Right renal pelvis (tissue), 4 donors: ENCODE data around the gene C10orf71. TPM values are rescaled to one million over a fixed set of nuclear protein-coding genes. Genes with fewer than 3 reads are reported as not detected.

Experiments
- DNase-seq, 4 donors: peaks; one replicate each; pipeline ENCODE4 v3.0.0-alpha.2; 2013; ENCODE audit warnings: low read depth in 4 of 4, low spot score in 3 of 4, missing footprints in 1 of 4
- polyA plus RNA-seq, 4 donors: library from polyadenylated mRNA; unstranded; fragments of 120-200 nt; gene quantifications; one replicate each; pipeline ENCODE4 v1.2.1, GENCODE V29; 2013; ENCODE audit not compliant: insufficient read length in 4 of 4

The C10orf71 gene
- polyA plus RNA-seq, 4 donors = 0.10 to 0.17 (median 0.14) TPM

DNA sequence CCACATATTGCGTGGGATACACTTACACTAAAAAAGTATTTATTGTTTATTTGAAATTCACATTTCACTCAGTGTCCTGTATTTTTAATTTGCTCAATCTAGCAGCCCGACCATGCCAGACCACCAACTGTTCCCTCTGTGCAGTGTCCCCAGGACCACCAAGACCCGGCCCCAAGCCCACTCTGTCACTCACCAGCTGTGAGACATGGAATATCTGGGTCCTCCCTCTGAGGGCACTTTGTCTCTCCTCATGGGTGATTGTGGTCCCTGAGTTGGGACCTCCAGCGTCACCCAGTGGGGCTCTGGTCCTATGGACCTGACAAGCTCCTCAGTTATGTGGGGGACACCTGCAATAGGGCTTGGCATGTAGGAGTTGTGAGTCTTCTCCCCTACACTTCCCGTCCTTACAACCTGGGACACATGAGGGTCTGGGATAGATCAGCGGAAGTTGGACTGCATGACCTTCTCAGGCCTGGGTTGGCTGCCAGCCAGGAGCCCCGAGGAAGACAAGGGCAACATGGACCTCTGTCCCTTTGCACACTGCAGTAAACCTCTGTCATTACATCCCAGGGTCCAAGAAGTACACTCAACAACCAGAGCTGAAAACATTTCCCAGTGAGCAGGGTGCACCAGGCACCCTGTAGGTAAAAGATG, 12.1 kb downstream of the C10orf71 start:
- DNase-seq = no peak

DNA sequence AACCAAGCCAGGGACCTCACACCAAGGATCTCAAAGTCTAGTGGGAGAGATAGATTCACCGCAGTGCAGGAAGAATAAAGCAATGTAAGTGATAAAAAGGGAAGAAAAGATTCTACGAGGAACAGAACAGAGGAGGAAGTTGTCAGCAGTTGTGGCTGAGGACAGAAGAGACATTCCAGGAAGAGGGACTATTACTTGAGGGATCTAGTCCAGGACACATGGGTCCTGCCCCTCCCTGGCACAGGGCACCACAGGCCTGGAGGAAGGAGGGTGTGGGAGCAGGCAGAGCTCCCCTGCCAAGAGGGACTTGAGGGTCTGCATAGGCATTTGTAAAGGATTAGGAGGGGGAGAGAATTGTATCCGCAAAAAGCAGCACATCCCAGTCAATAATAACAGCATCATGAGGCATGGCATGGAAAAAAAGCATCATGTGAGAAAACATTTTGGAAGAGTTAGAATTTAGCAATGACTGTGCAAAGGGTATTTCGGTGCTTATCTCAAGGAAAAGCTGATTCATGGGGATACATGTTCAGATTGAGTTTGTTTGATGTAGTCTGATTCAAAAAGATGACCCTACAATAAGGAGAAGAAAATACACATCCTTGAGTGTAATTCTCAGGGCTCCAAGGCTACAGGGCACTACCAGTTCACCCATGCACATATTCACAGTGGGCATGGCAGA, 12.7 kb downstream of the C10orf71 start:
- no peak for DNase-seq

DNA sequence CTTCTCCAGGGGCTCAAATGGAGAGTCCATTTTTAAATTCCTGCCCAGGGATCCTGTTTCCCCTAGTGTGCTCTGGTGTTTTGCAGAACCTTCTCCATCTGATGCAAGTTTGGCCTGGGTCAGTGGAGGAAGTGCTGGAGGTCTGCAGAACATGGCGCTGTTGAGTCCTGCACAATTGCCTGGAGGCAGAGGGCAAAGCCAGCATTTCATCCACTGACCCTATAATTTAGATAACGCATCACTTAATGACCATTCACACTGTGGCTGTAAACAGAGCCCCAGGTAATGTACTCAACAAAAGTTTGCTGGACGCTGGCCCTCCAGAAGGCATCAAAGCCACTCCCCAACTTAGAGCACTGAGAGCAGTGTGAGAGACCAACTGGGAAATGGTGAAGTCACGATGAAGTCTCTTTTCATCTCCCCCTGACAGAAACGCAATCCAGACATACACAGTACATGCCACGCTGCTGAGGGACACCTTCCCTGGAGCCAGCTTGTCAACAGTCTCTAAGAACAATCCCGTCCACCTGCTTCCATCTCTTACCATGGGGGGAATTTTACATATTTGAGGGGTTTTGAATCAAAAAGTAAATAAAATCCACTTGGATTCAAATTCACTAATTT, 13.4 kb downstream of the C10orf71 start:
- no peak for DNase-seq

DNA sequence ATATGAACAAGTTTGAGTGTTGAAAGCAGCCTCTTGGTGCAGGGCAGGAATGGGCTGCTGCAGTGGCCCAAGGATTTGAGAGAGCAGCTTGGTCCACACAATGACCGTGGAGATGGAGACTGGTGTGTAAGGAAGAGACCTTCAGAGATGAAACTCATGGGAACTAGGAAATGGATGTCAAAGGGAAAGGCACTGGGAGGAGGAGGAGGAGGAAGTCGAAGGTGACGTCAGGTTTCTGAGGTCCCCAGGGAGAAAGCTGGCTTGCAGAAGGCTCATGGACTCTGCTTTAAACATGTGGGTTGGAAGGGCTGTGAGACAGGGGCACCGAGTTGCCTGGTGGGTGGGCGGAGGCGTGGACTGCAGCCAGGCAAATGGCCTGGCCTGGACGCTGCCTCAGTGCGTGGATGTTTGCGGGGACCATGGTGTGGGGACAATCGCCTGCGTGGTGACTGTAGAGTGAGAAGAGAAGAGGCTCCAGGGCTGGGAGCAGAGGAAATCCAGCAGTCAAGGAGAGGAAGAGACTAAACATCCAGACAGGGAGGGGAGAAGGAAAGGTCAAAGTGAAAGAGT, 14.6 kb downstream of the C10orf71 start:
- DNase-seq = no peak

DNA sequence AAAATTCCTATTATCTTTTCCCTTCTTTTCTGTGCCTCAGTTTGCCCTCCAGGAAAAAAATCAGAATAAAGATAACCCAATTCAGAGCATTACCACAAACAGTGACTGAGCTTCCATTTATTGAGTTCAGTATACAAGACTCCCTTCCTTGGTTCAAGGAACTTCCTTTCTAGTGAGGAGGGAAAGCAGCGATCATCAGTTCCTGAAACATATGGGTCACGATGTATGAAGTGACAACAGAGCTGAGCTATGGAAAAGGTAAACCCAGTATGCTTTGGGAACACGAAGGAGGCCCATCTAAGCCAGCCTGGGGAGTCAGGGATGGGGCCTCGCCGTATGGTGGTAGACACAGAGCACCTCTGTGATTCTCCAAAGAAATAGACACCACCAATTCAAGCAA, 15.8 kb downstream of the C10orf71 start:
- DNase-seq = no peak

DNA sequence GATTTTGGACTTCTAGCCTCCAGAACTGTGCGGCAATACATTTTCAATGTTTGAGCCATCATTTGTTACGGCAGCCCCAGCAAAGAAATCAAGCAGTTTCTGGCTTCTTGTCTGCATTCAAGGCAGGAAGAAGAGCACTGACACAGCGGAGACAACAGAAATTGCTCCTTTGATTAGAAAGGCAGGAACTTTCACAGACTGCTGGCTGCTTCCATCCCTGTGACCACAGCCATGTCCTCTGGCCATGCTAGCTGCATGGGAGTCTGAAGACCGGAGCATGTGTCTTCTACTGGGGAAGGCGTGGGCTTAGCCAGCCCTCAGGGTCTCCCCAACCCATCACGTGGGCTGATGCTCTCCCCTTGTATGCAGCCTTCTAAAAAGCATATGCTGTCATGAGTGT, 19.1 kb downstream of the C10orf71 start:
- no peak for DNase-seq

DNA sequence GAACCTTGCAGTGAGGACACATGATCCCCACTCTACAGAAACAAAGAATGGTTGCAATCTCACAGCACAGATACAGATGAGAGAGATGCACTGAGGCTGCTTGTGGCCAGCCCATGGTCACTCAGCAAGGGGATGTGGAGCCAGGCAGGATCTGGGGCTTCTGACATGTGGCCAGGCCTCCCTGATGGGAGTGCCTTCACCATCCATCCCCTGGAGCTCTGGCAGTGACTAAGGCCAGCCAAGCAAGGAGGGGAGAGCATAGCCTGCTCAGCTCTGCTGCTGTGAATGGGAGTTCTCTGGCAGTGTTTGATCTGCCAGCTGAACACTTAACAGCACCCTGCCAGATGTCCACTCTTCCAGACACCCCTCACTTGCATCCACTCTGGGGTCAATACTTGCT, 19.8 kb downstream of the C10orf71 start:
- DNase-seq = no peak

DNA sequence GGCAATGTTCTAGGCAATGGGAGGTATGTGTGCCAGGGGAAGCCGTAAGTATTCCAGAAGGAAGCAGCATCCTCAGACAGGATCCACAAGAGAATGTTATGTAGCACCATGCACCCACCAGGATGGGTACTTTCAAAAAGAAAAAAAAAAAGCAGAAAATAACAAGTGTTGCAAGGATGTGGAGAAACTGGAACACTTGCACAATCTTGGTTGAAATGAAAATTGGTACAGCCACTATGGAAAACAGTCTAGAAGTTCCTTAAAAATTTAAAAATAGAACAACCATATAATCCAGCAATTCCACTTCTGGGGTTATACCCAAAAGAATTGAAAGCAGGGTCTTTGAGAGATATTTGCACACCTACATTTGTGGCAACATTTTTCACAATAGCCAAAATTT, 20.2 kb downstream of the C10orf71 start:
- DNase-seq = no peak

DNA sequence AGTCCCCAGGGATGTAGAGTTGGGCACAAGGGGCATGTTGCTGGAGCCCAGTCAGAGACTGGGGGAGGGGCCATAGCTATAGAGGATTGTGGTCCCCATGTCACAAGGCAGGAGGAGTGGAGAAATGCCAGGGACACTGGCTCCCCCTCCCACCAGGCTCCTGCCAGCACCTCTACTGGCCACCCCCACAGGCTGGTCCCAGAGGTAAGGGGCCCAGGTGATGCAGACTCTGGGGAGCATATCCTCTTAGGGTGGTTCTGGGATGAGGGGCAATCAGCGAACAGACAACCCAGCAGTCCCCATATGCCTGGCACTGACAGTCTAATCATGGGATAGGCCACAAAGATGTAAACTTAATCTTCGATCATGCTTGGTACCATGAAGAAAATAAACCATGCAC, 21.2 kb downstream of the C10orf71 start:
- DNase-seq = no peak

DNA sequence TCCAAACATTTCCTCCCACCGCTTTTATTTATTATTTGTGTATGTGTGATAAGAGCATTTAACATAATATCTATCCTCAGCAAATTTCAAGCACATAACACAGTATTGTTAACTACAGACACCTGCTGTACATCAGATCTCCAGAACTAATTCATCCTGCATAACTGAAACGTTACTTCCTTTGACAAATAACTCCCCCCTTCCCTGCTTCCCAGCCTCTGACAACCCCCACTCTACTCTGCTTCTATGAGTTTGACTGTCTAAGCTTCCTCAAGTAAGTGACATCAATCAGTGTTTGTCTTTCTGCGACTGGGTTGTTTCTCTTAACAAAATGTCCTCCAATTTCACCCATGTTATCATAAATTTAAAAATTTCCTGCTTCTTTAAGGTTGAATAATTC, 22.1 kb downstream of the C10orf71 start:
- no peak for DNase-seq

DNA sequence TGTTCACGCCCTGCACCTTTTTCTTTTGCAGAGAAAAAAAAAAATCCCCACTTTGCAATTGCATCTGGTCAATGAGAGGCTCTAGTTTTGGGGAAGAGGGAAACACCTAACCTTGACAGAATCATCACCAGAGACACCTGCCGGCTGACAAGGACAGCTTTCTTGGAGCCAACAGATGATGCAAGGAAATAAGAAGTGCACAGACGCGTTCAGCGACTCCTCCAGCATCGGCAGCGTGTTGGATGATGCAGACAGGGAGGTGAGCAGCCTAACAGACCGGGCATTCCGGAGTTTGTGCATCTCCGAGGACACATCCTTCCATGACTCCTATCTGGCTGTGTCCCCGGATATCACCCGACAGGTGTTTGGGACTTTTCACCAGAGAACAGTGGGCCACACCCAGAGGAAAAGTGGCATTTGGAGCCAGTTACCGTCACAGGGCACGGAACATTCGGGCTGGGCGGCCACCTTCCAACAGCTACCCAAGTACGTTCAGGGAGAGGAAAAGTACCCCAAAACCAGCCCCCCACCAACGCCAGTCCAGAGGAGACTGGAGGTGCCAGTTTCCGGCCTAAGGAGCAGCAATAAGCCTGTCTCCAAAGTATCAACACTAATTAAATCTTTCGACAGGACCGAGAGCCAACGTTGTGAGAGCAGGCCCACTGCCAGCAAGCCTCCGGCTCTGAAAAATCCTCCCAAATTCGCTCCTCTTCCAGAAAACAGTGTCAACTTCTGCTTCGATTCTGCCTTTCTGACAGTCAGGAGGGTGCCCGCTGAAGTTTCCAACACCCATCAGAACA, 23.6 kb downstream of the C10orf71 start:
- no peak for DNase-seq

DNA sequence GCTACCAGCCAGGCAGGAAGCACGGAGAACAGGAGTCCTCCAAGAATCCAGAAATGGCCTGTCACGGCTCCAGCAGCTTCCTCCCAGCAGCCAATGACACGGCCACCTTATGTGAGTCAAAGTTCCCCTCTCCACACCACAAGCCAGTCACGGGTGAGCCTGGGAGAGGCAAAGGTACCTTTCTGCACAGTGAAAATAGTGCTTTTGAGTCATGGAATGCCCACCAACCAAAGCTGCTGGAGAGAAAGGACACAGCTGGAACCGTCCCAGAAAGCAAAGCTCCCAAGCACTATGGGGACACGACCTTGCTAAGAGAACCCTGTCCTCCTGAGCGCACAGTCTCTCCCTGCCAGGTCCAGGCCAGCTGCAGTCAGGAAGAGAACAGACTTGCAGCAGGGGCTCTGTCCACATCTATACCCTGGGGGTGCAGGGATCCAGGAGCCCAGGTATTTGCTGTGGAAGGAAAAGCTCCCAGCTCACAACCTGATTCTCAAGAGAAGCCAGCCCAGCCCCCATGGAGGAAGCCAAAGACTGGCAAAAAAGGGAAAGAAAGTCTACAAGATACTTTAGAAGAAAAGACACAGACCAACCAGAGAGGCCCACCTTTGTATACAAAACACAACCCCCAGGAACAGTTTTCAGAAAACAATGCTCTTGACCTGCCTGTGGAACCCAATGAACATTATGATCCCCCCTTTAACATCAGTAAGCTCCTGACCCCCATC, 24.4 kb downstream of the C10orf71 start:
- no peak for DNase-seq

DNA sequence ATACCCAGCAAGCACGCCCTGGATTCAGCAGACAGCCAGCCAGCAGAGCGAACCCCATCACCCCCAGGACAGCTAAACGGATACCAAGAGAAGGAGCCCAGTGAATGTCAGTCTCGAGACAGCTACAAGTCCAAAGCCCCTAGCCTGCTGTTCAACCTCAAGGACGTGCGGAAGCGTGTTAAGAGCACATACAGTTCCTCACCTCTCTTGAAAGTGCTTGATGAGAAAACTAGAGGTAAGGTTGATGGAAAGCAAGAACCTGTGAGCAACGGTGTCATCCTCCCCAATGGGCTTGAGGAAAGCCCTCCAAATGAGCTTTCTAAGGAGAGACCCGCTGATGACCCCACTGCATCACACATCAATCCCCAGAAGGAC, 24.9 kb downstream of the C10orf71 start:
- no peak for DNase-seq

DNA sequence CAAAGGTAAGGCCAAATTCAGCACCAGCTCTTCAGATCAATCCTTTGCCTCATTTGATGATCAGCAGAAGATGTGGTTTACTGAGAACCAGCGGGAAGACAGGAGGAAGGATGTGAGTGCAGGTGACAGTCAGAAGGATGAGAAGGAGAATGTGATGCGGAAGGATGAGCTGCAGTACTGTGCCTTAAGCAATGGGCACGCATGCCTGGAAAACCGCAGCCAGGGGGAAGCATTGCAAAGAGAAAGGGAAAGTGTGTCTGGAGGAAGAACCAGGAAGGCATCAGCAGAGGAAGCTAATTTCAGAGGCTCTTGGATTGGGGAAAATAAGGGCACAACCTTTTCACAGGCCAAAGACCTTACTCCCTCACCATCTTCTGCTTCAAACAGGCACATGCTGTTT, 25.7 kb downstream of the C10orf71 start:
- DNase-seq = no peak

DNA sequence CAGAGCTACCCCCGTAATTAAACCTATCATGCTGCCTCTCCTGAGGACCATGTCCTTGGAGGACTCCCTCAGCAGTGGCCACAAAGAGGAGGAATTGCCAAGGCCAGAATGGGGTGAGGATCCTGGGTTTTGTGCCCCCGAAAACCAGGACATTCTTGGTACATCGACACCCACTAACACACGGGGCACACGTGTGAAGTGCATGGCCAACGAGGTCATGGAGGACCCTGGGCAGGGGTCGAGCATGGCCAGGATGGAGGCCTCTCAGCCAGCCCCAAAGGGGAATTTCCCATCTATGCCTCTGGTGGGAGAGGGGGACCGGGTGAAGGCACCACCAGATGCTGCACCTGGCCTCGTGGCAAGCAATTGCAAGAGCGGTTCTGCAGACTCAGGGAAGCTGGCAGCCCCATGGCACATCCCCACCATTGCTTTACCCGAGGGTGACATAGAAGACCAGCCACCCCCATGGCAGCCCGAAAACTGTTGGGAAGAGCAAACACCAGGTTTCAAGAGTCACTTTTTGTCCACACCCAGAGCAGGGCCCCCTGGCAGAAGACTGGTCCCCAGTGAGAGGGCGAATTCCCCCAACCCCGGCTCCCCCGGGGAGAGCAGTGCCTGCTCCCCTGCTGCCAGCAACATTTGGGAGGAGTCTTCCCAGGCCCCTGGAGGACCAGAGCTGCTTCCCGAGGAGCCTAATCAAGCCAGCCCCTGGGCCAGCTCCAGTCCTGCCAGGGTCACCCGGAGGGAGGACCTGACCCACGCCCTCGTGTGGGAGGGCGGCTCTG, 26.4 kb downstream of the C10orf71 start:
- no peak for DNase-seq

DNA sequence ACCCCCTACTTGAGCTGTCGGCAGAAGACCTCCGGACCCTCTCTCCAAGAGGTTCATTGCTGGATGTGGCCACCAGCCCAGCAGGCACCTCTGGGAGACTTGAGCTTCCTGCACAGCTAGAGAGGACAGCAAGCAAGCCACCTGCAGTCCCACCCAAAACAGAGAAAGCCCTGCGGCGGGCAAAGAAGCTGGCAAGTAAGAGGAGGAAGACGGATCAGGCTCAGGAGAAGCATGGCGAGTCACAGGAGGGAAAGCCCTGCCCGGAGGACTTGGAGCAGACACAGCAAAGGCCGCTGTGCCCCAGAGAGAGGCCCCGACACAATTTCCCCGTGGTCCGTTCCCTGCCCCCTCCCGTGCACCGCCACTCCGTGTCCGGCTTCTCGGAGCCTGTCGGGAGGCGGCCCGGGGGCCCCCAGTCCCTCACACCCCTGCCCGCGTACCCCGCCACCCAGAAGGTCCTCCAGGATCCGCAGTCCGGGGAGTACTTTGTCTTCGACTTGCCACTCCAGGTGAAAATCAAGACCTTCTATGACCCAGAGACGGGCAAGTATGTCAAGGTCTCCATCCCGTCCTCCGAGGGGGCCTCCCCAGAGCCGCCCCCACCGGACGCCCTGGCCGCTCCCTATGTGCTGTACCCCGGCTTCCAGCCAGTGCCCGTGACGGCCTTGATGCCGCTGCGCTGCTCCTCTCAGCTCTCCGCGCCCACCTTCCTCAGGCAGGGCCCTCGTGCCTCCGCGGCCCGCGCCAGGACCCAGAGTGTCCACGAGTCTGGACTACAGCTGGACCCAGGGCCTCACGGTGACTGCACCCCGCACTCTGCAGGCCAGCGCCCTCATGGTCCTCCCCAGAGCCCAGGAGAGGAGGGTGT, 27.2 kb downstream of the C10orf71 start:
- no peak for DNase-seq

DNA sequence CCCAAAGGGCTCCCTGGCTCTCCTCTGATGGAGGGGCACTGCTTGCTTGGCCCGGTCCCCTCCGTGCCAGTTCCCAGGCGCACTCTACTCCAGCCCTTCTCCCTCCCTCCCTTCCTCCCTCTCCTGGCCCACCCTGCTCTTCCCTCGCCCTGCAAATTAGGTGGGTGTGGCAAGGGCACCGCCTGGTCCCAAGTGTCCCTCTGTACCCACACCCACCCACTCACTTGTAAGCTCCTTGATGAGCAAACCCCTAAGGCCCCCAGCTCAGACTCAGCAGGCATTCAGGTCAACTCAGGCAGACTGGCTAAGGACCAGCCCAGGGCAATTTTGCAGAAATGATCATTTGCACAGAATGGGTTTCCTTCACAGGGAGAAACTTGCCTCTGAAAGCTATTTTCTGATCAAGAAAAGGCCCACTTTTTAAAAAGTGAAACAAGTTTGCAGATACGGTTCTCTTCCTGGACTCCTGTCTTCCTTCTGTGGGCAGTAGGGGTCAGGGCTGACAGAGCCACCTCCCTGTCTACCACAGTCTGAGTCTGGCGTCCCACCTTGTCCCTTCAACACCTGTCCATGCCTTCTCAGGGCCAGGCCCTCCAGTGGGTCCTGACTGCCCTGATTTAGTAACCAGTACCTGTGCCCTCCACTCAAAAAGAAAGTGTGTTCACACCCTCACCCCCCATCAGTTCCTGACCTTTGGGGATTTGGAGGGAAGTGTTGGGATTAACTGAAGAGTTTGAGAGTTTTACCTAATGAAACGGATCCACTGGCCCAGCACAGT, 28.3 kb downstream of the C10orf71 start:
- no peak for DNase-seq
